ENCODE results near the gene RAPGEF2.
"Not testable (repeated sequence)": the region's sequence is repeated elsewhere in the genome, so short reads cannot be mapped to it uniquely, and the experiment has no call there.

The RAPGEF2 gene

GRCh38 chr4:159282944-159283343 is 180.1 kb downstream of the RAPGEF2 start:
- no peak for DNase-seq

- DNase-seq, result no peak
These were observed 180.8 kb downstream of the RAPGEF2 start for GRCh38 chr4:159283696-159284095.

GRCh38 chr4:159284113-159284512 is 181.2 kb downstream of the RAPGEF2 start:
- DNase-seq, result no peak

- DNase-seq, result no peak
These were observed 181.9 kb downstream of the RAPGEF2 start for GRCh38 chr4:159284733-159285132.

- no peak for DNase-seq
These were observed 184.9 kb downstream of the RAPGEF2 start for GRCh38 chr4:159287767-159288166.

GRCh38 chr4:159289682-159290081 is 186.8 kb downstream of the RAPGEF2 start:
- DNase-seq, result no peak

- DNase-seq, result no peak
These were observed 187.6 kb downstream of the RAPGEF2 start for GRCh38 chr4:159290321-159291030.

GRCh38 chr4:159291176-159291575 is 188.3 kb downstream of the RAPGEF2 start:
- no peak for DNase-seq

- no peak for DNase-seq
These were observed 189.4 kb downstream of the RAPGEF2 start for GRCh38 chr4:159292137-159292896.

- no peak for DNase-seq
These were observed 191.1 kb downstream of the RAPGEF2 start for GRCh38 chr4:159293811-159294515.

- DNase-seq, result no peak
These were observed 193.2 kb downstream of the RAPGEF2 start for GRCh38 chr4:159296061-159296460.

- no peak for DNase-seq
These were observed 194.2 kb downstream of the RAPGEF2 start for GRCh38 chr4:159297091-159297490.

- DNase-seq, result no peak
These were observed 195.6 kb downstream of the RAPGEF2 start for GRCh38 chr4:159298502-159298901.

GRCh38 chr4:159303435-159303834 is 200.6 kb downstream of the RAPGEF2 start:
- DNase-seq, result no peak

- DNase-seq, result no peak
These were observed 202.2 kb downstream of the RAPGEF2 start for GRCh38 chr4:159305129-159305528.

GRCh38 chr4:159307929-159308328 is 205.1 kb downstream of the RAPGEF2 start:
- no peak for DNase-seq

GRCh38 chr4:159308566-159309340 is 205.9 kb downstream of the RAPGEF2 start:
- DNase-seq, result no peak

- no peak for DNase-seq
These were observed 209.4 kb downstream of the RAPGEF2 start for GRCh38 chr4:159312236-159312635.

- DNase-seq, result not testable (repeated sequence)
These were observed 213.0 kb downstream of the RAPGEF2 start for GRCh38 chr4:159315879-159316278.

GRCh38 chr4:159317203-159317602 is 214.3 kb downstream of the RAPGEF2 start:
- no peak for DNase-seq

GRCh38 chr4:159319027-159319426 is 216.1 kb downstream of the RAPGEF2 start:
- no peak for DNase-seq

GRCh38 chr4:159326480-159326879 is 223.6 kb downstream of the RAPGEF2 start:
- no peak for DNase-seq

GRCh38 chr4:159328766-159329165 is 225.9 kb downstream of the RAPGEF2 start:
- no peak for DNase-seq
